ENCODE results near the gene MRPL50. TPM values are rescaled to one million over a fixed set of nuclear protein-coding genes. Genes with fewer than 3 reads are reported as not detected.

The MRPL50 gene
- total RNA-seq (2014; rRNA removed; shearing (Covaris generic)): 11.3 and 15.5 TPM in 2 replicates

- H3K9me3 ChIP-seq (replicated peaks): 0 out of 2 replicates have a peak, but pooled peaks cover 2% of the 10 kb centered on the region
- no peaks in the 10 kb centered on the region for H3K27me3 ChIP-seq (replicated peaks)
- peak within 1 kb of the TSS; percentile 51 for H3K4me3 ChIP-seq
- DNase-seq (ENCODE audit: low read depth in 1 of 2, low spot score in 2 of 2): peak; percentile 96 to 97
- H3K27ac ChIP-seq: peak within 1 kb of the TSS; percentile 54
- H3K36me3 ChIP-seq: peaks cover 67% of the 10 kb centered on the region
- peaks cover 12% of the 10 kb centered on the region for H3K4me1 ChIP-seq (replicated peaks)
Observed at GRCh38 chr9:101398068-101398929, at the start of gene MRPL50, which contains the start of gene ZNF189. TSS of gene MRPL50 (minus strand) at chr9:101398618. CDS start at chr9:101398592, 26 bp downstream. TSS of gene ZNF189 (plus strand) at chr9:101398851. CDS start at chr9:101399157, 306 bp downstream.

GRCh38 chr9:101446732-101447131 is 48.3 kb upstream of the MRPL50 start:
- Histone ChIP-seq H3K4me3 (no peak overlapping the region), H3K27ac (no peak overlapping the region), H3K4me1 (replicated peaks) (peaks cover 9% of the 10 kb centered on the region), H3K27me3 (replicated peaks) (peaks cover 13% of the 10 kb centered on the region; the same call in 1 of the 2 replicates), H3K9me3 (replicated peaks) (no peaks in the 10 kb centered on the region), H3K36me3 (no peaks in the 10 kb centered on the region)
- no peak for DNase-seq (ENCODE audit: low read depth in 1 of 2, low spot score in 2 of 2)

DNA sequence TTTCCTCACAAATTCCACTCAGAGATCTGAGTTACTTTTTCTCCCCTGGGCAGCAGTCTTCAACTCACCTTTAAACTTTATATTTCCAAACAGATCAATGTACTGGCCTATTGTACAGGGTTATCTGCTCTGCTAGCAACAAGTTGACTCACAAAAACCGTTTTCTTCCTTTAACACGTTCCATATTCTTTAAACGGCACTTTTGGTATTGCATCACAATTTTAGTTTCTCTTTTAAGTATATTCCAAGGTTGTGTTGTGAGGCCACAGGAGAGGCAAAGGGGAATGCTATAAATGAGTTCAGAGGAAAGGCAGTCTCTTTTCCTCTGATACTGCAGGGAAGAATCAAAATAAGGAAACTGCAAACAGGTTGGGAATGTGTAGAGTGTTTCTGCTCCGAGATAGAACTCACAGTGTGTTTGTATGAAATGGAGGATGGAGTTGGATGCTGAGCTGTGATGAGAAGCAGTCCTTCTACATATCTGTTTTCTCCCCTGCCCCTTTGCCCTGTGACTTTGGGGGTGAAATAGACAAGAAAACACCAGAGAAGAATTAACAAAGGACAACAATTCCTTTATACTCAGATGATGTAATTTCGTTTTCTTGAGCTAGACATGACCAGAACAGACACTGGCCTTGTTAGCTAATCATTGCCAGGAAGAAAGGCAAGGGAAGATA is 47.1 kb upstream of the MRPL50 start:
- DNase-seq (ENCODE audit: low read depth in 1 of 2, low spot score in 2 of 2): no peak
- Histone ChIP-seq H3K4me1 (replicated peaks) (peaks cover 9% of the 10 kb centered on the region), H3K27me3 (replicated peaks) (peaks cover 13% of the 10 kb centered on the region; the same call in 1 of the 2 replicates), H3K9me3 (replicated peaks) (no peaks in the 10 kb centered on the region), H3K36me3 (no peaks in the 10 kb centered on the region), H3K27ac (no peak overlapping the region), H3K4me3 (no peak overlapping the region)

GRCh38 chr9:101443364-101443771 is 45.0 kb upstream of the MRPL50 start:
- Histone ChIP-seq H3K4me3 (no peak overlapping the region), H3K9me3 (replicated peaks) (no peaks in the 10 kb centered on the region), H3K36me3 (no peaks in the 10 kb centered on the region), H3K27ac (no peak overlapping the region), H3K27me3 (replicated peaks) (peaks cover 13% of the 10 kb centered on the region; the same call in 1 of the 2 replicates), H3K4me1 (replicated peaks) (0 out of 2 replicates have a peak, but pooled peaks cover 4% of the 10 kb centered on the region)
- DNase-seq (ENCODE audit: low read depth in 1 of 2, low spot score in 2 of 2): no peak

- Histone ChIP-seq H3K4me1 (replicated peaks) (0 out of 2 replicates have a peak, but pooled peaks cover 4% of the 10 kb centered on the region), H3K4me3 (no peak overlapping the region), H3K27ac (no peak overlapping the region), H3K36me3 (no peaks in the 10 kb centered on the region), H3K9me3 (replicated peaks) (no peaks in the 10 kb centered on the region), H3K27me3 (replicated peaks) (peaks cover 13% of the 10 kb centered on the region; the same call in 1 of the 2 replicates)
- DNase-seq (ENCODE audit: low read depth in 1 of 2, low spot score in 2 of 2): no peak
Observed at GRCh38 chr9:101442736-101443135, 44.3 kb upstream of the MRPL50 start.

DNA sequence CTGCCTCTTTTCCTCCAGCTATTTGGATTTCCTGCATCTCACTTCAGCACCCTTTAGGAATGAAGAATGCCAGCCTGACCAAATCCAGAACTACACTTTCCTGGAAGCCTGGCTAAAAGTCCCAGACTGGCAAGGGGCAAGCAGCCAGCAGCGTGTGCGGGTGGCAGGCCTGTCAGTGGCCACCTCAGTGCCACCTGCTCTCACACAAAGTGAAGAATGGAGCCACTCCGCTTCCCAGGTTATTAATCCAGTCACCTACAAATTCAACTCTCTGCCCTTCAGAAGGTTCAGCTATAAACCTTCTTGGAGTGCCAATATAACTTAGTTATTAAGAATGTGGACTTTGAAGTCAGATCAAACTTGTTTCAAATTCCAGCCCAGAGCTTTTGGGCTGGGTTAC is 43.9 kb upstream of the MRPL50 start:
- H3K36me3 ChIP-seq: no peaks in the 10 kb centered on the region
- H3K27ac ChIP-seq: no peak overlapping the region
- H3K4me1 ChIP-seq (replicated peaks): 0 out of 2 replicates have a peak, but pooled peaks cover 4% of the 10 kb centered on the region
- no peak for DNase-seq (ENCODE audit: low read depth in 1 of 2, low spot score in 2 of 2)
- H3K4me3 ChIP-seq: no peak overlapping the region
- no peaks in the 10 kb centered on the region for H3K9me3 ChIP-seq (replicated peaks)
- H3K27me3 ChIP-seq (replicated peaks): peaks cover 13% of the 10 kb centered on the region; the same call in 1 of the 2 replicates

- Histone ChIP-seq H3K27me3 (replicated peaks) (peaks cover 23% of the 10 kb centered on the region), H3K36me3 (no peaks in the 10 kb centered on the region), H3K4me3 (no peak overlapping the region), H3K9me3 (replicated peaks) (no peaks in the 10 kb centered on the region), H3K27ac (no peak overlapping the region), H3K4me1 (replicated peaks) (0 out of 2 replicates have a peak, but pooled peaks cover 4% of the 10 kb centered on the region)
- DNase-seq (ENCODE audit: low read depth in 1 of 2, low spot score in 2 of 2): no peak
Observed at GRCh38 chr9:101440714-101441230, 42.4 kb upstream of the MRPL50 start.

DNA sequence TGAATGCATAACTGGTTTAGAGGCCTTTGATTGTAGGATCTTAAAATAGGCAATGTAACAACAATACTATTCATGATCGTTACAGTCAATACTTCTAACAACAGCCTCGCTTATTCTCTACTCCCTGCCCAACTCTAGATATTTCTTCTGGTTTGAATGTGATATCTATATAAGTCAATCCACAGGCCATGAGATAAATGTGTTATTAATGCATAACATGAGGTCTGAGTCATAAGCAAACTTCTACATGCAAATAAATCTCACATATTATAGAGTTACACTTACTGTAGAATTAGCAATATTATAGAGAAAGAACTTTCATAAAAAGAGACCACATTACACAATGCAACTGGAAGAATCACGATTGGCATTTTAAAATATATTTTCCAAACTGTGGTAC is 40.1 kb upstream of the MRPL50 start:
- no peaks in the 10 kb centered on the region for H3K9me3 ChIP-seq (replicated peaks)
- no peak overlapping the region for H3K27ac ChIP-seq
- no peaks in the 10 kb centered on the region for H3K4me1 ChIP-seq (replicated peaks)
- DNase-seq (ENCODE audit: low read depth in 1 of 2, low spot score in 2 of 2): no peak
- H3K4me3 ChIP-seq: no peak overlapping the region
- H3K36me3 ChIP-seq: no peaks in the 10 kb centered on the region
- peaks cover 19% of the 10 kb centered on the region for H3K27me3 ChIP-seq (replicated peaks)

GRCh38 chr9:101437806-101438232 is 39.4 kb upstream of the MRPL50 start:
- Histone ChIP-seq H3K9me3 (replicated peaks) (no peaks in the 10 kb centered on the region), H3K27me3 (replicated peaks) (peaks cover 19% of the 10 kb centered on the region), H3K36me3 (no peaks in the 10 kb centered on the region), H3K4me1 (replicated peaks) (no peaks in the 10 kb centered on the region), H3K27ac (no peak overlapping the region), H3K4me3 (no peak overlapping the region)
- DNase-seq (ENCODE audit: low read depth in 1 of 2, low spot score in 2 of 2): no peak

DNA sequence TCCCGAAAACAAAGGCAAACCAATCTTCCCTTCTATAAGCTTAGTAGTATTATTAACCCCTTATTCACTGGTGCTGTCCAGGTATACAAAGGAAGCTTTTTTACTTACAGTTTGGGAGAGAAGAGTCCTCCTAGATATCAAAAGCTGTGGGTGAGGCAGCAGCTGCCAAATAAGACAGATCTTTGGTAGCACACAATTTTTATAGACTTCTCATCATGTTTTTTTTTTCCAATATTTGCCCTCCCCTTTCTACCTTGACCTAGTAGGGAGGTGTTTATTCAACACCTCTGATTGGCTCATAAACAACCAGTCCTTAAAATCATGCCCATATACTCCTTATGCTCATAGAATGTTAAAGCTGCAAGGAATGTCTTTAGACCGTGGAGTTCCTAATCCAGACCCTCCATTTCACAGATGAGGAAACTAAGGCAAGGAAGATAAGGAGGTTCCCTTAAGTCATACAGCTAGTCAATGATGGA is 37.2 kb upstream of the MRPL50 start, which contains the start of gene ALDOB:
TSS of gene ALDOB (minus strand) at position 174 of the 479 bp plus-strand sequence. CDS start 4,887 bp downstream, outside the sequence.
- H3K27me3 ChIP-seq (replicated peaks): peaks cover 25% of the 10 kb centered on the region
- H3K36me3 ChIP-seq: no peaks in the 10 kb centered on the region
- H3K4me1 ChIP-seq (replicated peaks): no peaks in the 10 kb centered on the region
- no peak within 1 kb of the TSS for H3K27ac ChIP-seq
- DNase-seq (ENCODE audit: low read depth in 1 of 2, low spot score in 2 of 2): no peak
- no peak within 1 kb of the TSS for H3K4me3 ChIP-seq
- H3K9me3 ChIP-seq (replicated peaks): no peaks in the 10 kb centered on the region

- no peak overlapping the region for H3K4me3 ChIP-seq
- no peak overlapping the region for H3K27ac ChIP-seq
- H3K4me1 ChIP-seq (replicated peaks): no peaks in the 10 kb centered on the region
- peaks cover 23% of the 10 kb centered on the region; the same call in 1 of the 2 replicates for H3K27me3 ChIP-seq (replicated peaks)
- H3K9me3 ChIP-seq (replicated peaks): no peaks in the 10 kb centered on the region
- DNase-seq (ENCODE audit: low read depth in 1 of 2, low spot score in 2 of 2): no peak
- no peaks in the 10 kb centered on the region for H3K36me3 ChIP-seq
Observed at GRCh38 chr9:101434998-101435397, 36.6 kb upstream of the MRPL50 start.

DNA sequence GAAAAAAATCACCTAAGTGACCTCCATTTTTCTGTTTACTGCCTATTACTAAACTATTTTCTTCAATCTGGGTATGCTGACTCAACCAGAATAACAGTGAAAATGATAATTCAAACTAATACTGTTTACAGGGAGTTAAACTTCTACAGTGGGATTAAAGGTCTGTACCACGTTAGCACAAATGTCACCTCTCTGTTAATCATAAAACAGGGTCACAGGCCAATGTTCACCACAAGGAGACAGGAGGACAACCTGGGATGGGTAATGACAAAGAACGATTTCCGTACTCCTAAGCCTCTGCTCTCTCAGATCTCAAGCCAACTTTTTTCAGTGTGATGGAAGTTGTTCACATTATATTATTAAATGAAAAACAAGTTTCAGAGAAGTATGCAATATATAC is 34.8 kb upstream of the MRPL50 start:
- Histone ChIP-seq H3K27me3 (replicated peaks) (peaks cover 18% of the 10 kb centered on the region; the same call in 1 of the 2 replicates), H3K27ac (no peak overlapping the region), H3K36me3 (no peaks in the 10 kb centered on the region), H3K4me3 (no peak overlapping the region), H3K4me1 (replicated peaks) (no peaks in the 10 kb centered on the region), H3K9me3 (replicated peaks) (no peaks in the 10 kb centered on the region)
- DNase-seq (ENCODE audit: low read depth in 1 of 2, low spot score in 2 of 2): no peak

DNA sequence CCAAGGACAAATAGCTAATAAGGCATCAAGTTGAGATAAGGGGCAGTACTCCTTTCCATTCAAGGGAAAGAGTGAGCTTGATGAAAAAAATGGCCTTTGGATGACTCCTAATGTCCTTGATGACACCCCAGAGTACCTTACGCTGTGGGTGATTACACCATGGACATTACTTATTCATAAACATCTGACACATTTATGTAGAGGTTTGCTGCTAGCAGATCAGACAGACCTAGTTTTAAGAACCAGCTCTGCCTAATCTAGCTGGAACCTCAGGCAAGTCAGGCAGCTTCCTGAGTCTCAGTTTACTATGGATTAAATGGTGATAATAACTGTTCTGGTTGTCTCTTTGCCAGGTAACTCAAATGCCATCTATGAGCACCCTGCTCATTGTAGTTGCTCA is 34.3 kb upstream of the MRPL50 start:
- DNase-seq (ENCODE audit: low read depth in 1 of 2, low spot score in 2 of 2): no peak
- H3K9me3 ChIP-seq (replicated peaks): no peaks in the 10 kb centered on the region
- H3K27me3 ChIP-seq (replicated peaks): peaks cover 18% of the 10 kb centered on the region; the same call in 1 of the 2 replicates
- H3K4me3 ChIP-seq: no peak overlapping the region
- H3K36me3 ChIP-seq: no peaks in the 10 kb centered on the region
- no peaks in the 10 kb centered on the region for H3K4me1 ChIP-seq (replicated peaks)
- no peak overlapping the region for H3K27ac ChIP-seq
